ENCODE results near the gene NPIPA8. TPM values are rescaled to one million over a fixed set of nuclear protein-coding genes. Genes with fewer than 3 reads are reported as not detected.

Gene NPIPA8
- 4.8 TPM for total RNA-seq

GRCh38 chr16:18336636-18337035, at the start of gene NPIPA8:
Gene NPIPA8 (minus strand): TSS chr16:18336736. CDS start chr16:18332662, 4,074 bp downstream.

Small RNA genes lying within 50 kb of the gene (small RNA-seq; reads per million reads assigned to genes)
- gene AC126755.6 (not detected), gene MIR6511A4 (not detected), gene MIR6770-3 (not detected)

Other genes starting within 250 kb of the NPIPA8 start
- gene NOMO2, start 225.4 kb upstream of the NPIPA8 start, total RNA-seq = 137 TPM